Activated T-helper 2 cell treated with anti-CD3 and anti-CD28 coated beads, Interferon-gamma antibody, Interleukin-2, Interleukin-4, amounts not matched to agents 10 μg/mL and 5 μg/mL and 100 μg/mL, durations not matched to agents 14 hours and 24 hours and 36 hours (primary cell): ENCODE data around the gene GNA12. TPM values are rescaled to one million over a fixed set of nuclear protein-coding genes. Genes with fewer than 3 reads are reported as not detected.
"Not testable (repeated sequence)": the region's sequence is repeated elsewhere in the genome, so short reads cannot be mapped to it uniquely, and the experiment has no call there.

ENCODE experiments used
- DNase-seq: peaks from one replicate; pipeline ENCODE4 v3.0.0; 2021; ENCODE audit warnings: low spot score
- H3K27ac Mint-ChIP-seq: one replicate; pipeline ENCODE4 v1.8.0; 2021; ENCODE audit warnings: mixed read lengths
- H3K27me3 Mint-ChIP-seq: one replicate; pipeline ENCODE4 v1.8.0; 2021; ENCODE audit warnings: low read depth, mixed read lengths
- H3K36me3 Mint-ChIP-seq: one replicate; pipeline ENCODE4 v1.8.0; 2021; ENCODE audit warnings: low read depth, mixed read lengths
- H3K4me1 Mint-ChIP-seq: one replicate; pipeline ENCODE4 v1.8.0; 2021; ENCODE audit warnings: low read depth, mixed read lengths
- H3K4me3 Mint-ChIP-seq: one replicate; pipeline ENCODE4 v1.8.0; 2021; ENCODE audit warnings: low read depth, mild to moderate bottlenecking, moderate library complexity, mixed read lengths
- H3K9me3 Mint-ChIP-seq: one replicate; pipeline ENCODE4 v1.8.0; 2021; ENCODE audit warnings: mixed read lengths
- intact Hi-C: fragments of 100-400 bp; cut with micrococcal nuclease; formaldehyde crosslinking; loops from one replicate; pipeline ENCODE4 v1.15.1; 2023
- total RNA-seq: library from RNA; stranded (reverse); gene quantifications from 2 replicates; pipeline ENCODE4 v1.2.3, GENCODE V29; 2022

The GNA12 gene
- total RNA-seq, 1 donor from 2014 or later, result 40.9 TPM

DNA sequence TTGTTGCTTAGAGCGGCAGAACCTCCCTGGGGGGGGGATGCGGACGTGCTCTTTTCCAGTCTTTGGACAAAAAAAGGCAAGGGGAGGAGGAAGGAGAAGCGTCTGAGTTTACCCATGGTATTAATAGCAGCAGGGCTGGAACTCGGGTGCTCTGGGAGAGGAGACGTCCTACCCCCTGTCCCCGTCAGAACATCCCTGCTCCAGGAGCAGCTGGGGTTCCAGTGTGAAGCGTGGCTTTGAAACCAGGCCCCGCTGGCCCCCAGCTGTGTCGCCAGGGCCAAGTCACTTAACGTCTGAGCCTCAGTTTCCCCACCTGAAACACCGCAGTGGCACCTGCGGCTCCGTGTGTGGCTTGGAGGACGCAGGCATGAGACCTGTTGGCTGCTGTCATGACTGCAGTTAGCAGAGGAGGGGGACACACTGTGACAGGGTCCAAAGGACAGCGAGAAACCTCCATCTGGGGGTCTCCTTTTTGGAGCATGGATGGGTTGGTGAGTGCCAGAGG is 154.7 kb downstream of the GNA12 start:
- no peak for DNase-seq
- no peaks in the 10 kb centered on the region for H3K9me3 Mint-ChIP-seq
- intact Hi-C loops, result loop anchor here (10.0 kb wide), 1 partner anchor 235 kb away; no protein-coding TSS in a partner anchor
- no peak overlapping the region for H3K27ac Mint-ChIP-seq
- H3K27me3 Mint-ChIP-seq, result peaks cover 40% of the 10 kb centered on the region
- H3K36me3 Mint-ChIP-seq, result no peaks in the 10 kb centered on the region
- H3K4me1 Mint-ChIP-seq, result peaks cover 10% of the 10 kb centered on the region
- no peak overlapping the region for H3K4me3 Mint-ChIP-seq

DNA sequence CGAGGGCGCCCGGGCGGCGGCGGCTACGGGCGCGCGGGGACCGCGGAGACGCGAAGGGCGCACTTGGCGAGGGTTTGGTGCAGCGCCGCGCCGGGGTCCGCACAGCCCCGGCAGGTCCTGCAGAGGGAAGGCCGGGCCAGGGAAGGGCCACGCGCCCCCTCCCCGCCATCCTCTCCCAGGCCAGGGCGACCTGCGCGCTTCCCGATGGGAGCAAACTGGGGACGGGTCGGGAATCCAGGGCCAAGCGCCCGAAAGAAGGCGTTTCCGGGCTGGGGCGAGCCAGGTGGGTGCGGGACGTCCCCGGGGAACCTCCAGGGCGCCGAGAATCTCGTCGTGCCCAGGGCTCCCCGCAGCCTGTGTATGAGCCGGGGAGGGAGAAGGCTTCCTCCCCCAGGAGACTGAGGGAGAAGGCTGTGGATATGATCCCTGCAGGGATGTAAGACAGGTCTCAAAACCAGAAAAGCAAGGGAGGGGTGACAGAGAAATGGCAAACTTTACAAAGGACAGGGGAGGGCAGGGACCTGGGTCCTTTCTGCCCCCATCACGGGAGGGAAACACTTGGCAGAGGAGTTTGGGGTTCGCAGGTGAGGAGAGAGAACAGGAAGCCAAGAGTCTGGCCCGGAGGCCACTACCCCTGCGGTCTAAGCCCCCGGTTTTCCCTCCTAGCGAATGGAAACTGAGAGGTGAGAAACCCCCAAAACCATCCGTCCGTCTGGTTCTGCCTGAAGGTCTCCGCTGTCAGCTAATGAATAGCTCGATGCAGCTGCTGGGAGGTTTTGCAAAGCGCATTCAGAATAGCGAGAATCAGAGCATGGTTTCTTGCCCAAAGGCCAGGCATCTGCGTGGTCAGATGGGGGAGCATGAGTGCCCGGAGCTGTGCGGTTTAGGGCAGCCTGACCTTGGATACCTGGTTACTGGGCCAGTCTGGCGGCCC is 155.4 kb downstream of the GNA12 start:
- intact Hi-C loops, result loop anchor here (10.0 kb wide), 1 partner anchor 234 kb away; no protein-coding TSS in a partner anchor
- DNase-seq, result no peak
- peaks cover 41% of the 10 kb centered on the region for H3K27me3 Mint-ChIP-seq
- H3K9me3 Mint-ChIP-seq, result no peaks in the 10 kb centered on the region
- H3K4me3 Mint-ChIP-seq, result no peak overlapping the region
- no peak overlapping the region for H3K27ac Mint-ChIP-seq
- H3K36me3 Mint-ChIP-seq, result no peaks in the 10 kb centered on the region
- peaks cover 10% of the 10 kb centered on the region for H3K4me1 Mint-ChIP-seq

DNA sequence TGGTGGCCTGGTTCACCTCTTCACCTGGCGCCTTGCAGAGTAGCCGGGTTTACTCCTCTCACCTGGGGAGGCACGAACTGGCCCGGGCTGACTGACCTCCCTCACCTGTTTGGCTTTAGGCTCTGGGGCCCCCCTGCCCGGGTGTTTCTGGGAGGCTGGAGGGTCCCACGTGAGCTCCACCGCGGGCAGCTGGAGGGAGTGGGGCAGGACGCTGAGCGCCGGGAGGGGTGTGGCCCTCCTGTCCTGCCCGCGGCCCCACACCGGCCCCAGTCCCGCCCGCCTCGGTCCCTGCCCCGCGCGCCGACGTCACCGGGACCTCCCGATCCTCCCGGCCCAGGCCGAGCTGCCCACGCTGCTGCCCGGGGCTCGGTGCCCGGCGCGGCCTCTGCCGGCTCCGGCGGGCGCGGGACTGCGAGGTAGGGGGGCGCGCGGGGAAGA is 156.2 kb downstream of the GNA12 start, which contains the start of gene AMZ1:
Gene AMZ1 (plus strand): TSS at position 322 of the 438 bp plus-strand sequence. CDS start 12,250 bp downstream, outside the sequence.
- no peak for DNase-seq
- Mint-ChIP-seq H3K4me1 (peaks cover 10% of the 10 kb centered on the region), H3K36me3 (no peaks in the 10 kb centered on the region), H3K9me3 (no peaks in the 10 kb centered on the region), H3K4me3 (no peak within 1 kb of the TSS), H3K27me3 (peaks cover 41% of the 10 kb centered on the region), H3K27ac (no peak within 1 kb of the TSS)
- intact Hi-C loops, result loop anchor here (10.0 kb wide), 1 partner anchor 233 kb away; no protein-coding TSS in a partner anchor

DNA sequence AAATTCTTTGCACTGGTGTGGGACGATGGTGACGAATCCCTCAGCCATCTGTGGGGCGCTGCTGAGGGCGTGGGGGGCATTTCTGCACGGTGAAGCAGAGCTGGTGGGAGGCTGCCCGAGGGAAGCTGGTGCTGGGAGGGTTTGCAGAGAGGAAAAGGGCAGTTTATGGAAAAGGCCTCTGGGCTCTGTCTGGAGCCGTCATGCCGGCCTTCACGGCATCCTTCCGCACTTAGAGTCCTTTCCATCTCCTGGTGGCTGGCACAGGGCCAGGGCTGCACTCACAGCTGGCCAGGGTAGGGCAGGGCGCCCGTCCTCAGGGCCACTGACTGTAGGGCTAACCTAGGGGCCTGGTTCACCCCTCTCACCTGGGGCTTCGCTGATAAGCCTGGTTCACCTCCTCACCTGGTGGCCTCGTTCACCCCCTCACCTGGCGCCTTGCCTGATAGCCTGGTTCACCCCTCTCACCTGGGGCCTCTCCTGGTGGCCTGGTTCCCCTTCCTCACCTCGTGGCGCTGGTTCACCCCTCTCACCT is 156.7 kb downstream of the GNA12 start:
- Mint-ChIP-seq H3K9me3 (no peaks in the 10 kb centered on the region), H3K27ac (no peak overlapping the region), H3K36me3 (no peaks in the 10 kb centered on the region), H3K27me3 (peaks cover 41% of the 10 kb centered on the region), H3K4me1 (peaks cover 10% of the 10 kb centered on the region), H3K4me3 (no peak overlapping the region)
- intact Hi-C loops, result loop anchor here (10.0 kb wide), 1 partner anchor 233 kb away; no protein-coding TSS in a partner anchor
- DNase-seq, result no peak

DNA sequence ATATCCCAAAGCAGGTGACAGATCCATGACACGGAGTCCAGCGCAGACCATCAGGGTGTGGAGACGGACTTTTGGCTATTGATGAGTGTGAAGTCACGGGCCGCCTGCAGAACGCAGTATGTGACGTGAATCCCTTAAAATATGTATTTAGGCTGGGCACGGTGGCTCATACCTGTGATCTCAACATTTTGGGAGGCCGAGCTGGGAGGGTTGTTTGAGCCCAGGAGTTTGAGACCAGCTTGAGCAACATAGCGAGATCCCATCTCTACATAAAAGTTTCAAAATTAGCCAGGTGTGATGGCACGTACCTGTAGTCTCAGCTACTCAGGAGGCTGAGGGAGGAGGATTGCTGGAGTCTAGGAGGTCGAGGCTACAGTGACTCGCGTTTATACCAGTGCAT is 158.0 kb downstream of the GNA12 start:
- no peak for DNase-seq
- Mint-ChIP-seq H3K4me3 (no peak overlapping the region), H3K36me3 (no peaks in the 10 kb centered on the region), H3K4me1 (peaks cover 10% of the 10 kb centered on the region), H3K27ac (no peak overlapping the region), H3K27me3 (peaks cover 40% of the 10 kb centered on the region), H3K9me3 (no peaks in the 10 kb centered on the region)
- intact Hi-C loops, result loop anchor here (10.0 kb wide), 1 partner anchor 231 kb away; no protein-coding TSS in a partner anchor

GRCh38 chr7:2684501-2684900 is 159.6 kb downstream of the GNA12 start:
- Mint-ChIP-seq H3K27me3 (peaks cover 27% of the 10 kb centered on the region), H3K27ac (no peak overlapping the region), H3K4me1 (peaks cover 7% of the 10 kb centered on the region), H3K36me3 (no peaks in the 10 kb centered on the region), H3K4me3 (no peak overlapping the region), H3K9me3 (no peaks in the 10 kb centered on the region)
- no peak for DNase-seq
- intact Hi-C loops, result loop anchor here (5.0 to 10.0 kb wide), 2 partner anchors 207 to 230 kb away; partner anchors contain the start of gene GRIFIN

DNA sequence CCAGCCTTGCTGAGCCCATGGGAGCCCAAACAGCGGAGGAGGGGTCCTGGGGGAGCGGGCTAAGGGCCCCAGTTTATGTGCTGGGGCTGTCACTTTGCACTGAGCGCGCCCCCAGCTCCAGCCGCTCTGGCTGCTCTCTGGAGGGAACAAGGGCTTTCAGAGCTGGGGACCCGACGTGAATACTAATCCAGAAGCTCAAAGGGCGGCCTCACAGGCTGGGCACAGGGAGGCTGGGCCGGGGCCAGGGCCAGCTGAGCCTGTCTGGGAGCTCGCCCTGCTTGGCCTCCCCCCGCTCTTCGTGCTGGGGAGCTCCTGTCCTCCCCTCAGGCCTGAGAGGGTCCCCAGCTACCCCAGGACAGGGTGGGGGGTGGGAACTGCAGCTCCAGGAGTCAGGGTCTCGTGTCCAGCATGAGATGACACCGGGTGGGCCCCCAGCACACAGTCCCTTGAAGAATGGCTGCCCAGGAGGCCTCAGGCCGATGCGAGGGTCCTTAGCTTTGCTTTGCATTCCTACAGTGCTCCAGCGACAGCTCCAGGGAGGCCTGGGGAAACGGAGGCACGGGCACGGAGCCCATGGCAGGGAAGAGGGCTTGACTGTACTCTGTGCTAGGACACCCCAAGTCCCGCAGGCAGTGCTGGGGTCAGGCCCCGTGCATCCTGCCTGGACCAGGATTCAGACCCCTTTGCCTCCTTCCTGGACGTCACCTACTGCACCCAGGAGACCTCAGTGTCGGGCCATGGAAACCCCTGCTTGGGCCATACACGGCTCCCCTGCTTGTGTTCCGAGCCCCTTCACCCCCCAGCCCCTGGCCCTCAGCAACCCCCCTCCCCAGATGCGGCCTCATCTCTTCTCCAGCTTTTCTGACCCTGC is 161.9 kb downstream of the GNA12 start:
- H3K4me1 Mint-ChIP-seq, result no peaks in the 10 kb centered on the region

GRCh38 chr7:2680792-2681490 is 163.2 kb downstream of the GNA12 start:
- peak; percentile 30 for DNase-seq
- peaks cover 6% of the 10 kb centered on the region for H3K27me3 Mint-ChIP-seq
- H3K4me1 Mint-ChIP-seq, result no peaks in the 10 kb centered on the region
- H3K36me3 Mint-ChIP-seq, result no peaks in the 10 kb centered on the region
- H3K9me3 Mint-ChIP-seq, result no peaks in the 10 kb centered on the region
- H3K4me3 Mint-ChIP-seq, result no peak overlapping the region
- intact Hi-C loops, result loop anchor here (5.0 to 10.0 kb wide), 2 partner anchors 204 to 226 kb away; partner anchors contain the start of gene GRIFIN
- no peak overlapping the region for H3K27ac Mint-ChIP-seq

More for the DNA sequence above, 161.9 kb downstream of the GNA12 start:
- peaks cover 15% of the 10 kb centered on the region for H3K27me3 Mint-ChIP-seq
- H3K27ac Mint-ChIP-seq, result no peak overlapping the region
- no peak overlapping the region for H3K4me3 Mint-ChIP-seq
- DNase-seq, result no peak
- no peaks in the 10 kb centered on the region for H3K36me3 Mint-ChIP-seq
- intact Hi-C loops, result loop anchor here (5.0 to 10.0 kb wide), 2 partner anchors 205 to 227 kb away; partner anchors contain the start of gene GRIFIN
- no peaks in the 10 kb centered on the region for H3K9me3 Mint-ChIP-seq

- DNase-seq, result no peak
- Mint-ChIP-seq H3K27ac (no peak overlapping the region), H3K36me3 (no peaks in the 10 kb centered on the region), H3K27me3 (peaks cover 4% of the 10 kb centered on the region), H3K9me3 (no peaks in the 10 kb centered on the region), H3K4me1 (no peaks in the 10 kb centered on the region), H3K4me3 (no peak overlapping the region)
- intact Hi-C loops, result loop anchor here (5.0 to 10.0 kb wide), 2 partner anchors 203 to 225 kb away; partner anchors contain the start of gene GRIFIN
Measured at GRCh38 chr7:2680256-2680655, 163.9 kb downstream of the GNA12 start.

DNA sequence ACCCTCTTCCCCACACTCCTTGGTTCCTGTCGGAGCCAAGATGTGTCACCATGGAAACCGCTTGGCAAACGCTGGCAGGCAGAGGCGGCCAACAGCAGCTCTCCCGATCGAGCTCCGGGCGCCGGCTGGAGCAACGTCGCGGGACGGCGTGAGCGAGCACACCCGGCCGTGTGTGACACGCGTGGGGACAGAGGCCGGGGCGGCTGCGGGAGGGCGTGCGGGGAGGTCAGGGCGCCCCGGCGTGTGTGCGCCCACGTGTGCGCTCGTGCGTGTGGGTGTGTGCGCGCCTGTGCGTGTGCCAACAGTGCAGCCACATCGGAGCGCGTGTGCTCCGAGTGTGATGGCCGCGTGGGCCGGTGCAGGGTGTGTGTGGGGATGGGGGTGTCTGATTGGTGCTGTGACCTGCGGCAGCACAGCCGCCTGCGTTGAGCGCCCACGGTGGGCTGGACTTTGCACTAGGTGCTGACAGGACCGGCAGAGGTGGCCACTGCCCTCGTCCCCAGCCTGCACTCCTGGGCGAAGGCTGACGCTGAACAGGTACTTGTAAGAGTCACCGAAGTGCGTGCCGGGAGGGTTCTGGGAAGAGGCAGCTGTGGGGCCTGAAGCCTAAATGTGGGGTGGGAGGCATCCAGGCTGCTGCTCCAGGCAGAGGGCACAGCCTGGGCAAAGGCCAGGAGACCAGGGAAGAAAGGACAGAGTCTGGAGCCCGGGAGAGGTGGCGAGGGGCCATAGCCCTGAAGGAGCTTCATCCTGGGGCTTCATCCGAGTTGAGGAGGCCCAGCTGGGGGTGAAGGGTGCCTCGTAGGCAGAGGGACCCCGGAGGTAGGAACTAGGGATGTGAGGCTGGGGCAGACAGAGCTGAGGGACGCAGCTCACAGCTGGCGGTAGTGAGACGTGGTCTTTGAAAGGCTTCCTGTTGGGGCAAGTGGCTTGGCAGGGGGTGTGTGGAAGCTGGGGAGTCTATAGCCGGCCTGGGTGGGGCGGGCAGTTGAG is 164.7 kb downstream of the GNA12 start:
- H3K4me3 Mint-ChIP-seq, H3K9me3 Mint-ChIP-seq, H3K27ac Mint-ChIP-seq, DNase-seq, H3K36me3 Mint-ChIP-seq, H3K4me1 Mint-ChIP-seq, H3K27me3 Mint-ChIP-seq: not testable (repeated sequence)
- intact Hi-C loops, result loop anchor here (5.0 to 10.0 kb wide), 2 partner anchors 202 to 225 kb away; partner anchors contain the start of gene GRIFIN

DNA sequence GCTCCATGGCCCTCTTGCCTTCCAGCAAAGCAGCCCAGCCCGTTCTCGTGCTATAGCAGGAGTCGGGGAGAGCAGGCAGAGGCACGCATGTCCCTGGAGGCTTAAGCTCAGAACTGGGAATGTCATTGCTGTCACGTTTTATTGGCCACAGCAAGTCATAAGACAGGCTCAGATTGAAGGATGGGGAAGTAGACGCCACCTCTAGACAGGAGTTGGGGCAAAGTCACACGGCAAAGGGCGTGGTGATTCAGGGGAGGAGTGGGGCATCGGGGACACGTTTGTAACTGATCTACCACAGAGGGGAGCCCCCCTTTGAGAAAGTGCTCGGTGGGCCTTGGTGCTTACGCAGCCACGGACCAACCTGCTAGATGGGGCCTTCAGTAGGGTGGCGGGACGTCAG is 165.7 kb downstream of the GNA12 start:
- DNase-seq, H3K27ac Mint-ChIP-seq, H3K4me3 Mint-ChIP-seq, H3K4me1 Mint-ChIP-seq, H3K9me3 Mint-ChIP-seq, H3K36me3 Mint-ChIP-seq, intact Hi-C loops: not testable (repeated sequence)
- H3K27me3 Mint-ChIP-seq, result peaks cover 15% of the 10 kb centered on the region
